ENCODE data around the gene DEAF1.
"Not testable (repeated sequence)": the region's sequence is repeated elsewhere in the genome, so short reads cannot be mapped to it uniquely, and the experiment has no call there.

DEAF1 gene

DNA sequence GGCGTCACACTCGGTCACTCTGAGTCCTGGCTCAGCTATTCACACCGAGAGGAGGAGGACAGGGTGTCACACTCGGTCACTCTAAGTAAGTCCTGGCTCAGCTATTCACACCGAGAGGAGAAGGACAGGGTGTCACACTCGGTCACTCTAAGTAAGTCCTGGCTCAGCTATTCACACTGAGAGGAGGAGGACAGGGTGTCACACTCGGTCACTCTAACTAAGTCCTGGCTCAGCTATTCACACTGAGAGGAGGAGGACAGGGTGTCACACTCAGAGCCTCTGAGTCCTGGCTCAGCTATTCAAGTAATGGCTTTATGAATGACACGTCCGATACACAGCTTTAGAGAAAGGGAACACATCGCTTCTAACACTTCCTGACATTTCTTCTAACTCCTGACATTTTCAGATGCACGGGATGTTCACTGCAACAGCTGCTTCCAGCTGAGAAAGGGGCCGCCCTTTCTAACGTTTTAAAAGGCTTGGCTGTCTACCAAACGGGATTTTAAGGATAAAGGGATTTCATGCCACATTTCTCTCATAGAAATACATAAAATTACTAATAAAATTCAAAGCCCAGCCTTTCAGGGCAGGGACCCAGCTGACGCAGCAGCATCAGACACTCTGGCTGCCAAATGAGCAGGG, 29.8 kb downstream of the DEAF1 start:
- no peaks in the 10 kb centered on the region for H3K4me1 ChIP-seq (ENCODE audit: insufficient read depth, low read length)
- H3K9ac ChIP-seq (ENCODE audit: low read depth, low read length) = no peak overlapping the region
- 97% methylated on average over 14 of the region's 15 CpGs for WGBS
- peaks cover 34% of the 10 kb centered on the region for H3K36me3 ChIP-seq (ENCODE audit: insufficient read depth, low read length)
- no peak overlapping the region for H3K4me3 ChIP-seq (ENCODE audit: low read length)
- H3K9me3 ChIP-seq (ENCODE audit: insufficient read depth, low read depth, low read length) = no peaks in the 10 kb centered on the region
- H3K27ac ChIP-seq (ENCODE audit: low read depth, low read length) = no peak overlapping the region
- H3K27me3 ChIP-seq (ENCODE audit: insufficient read depth, low read length) = no peaks in the 10 kb centered on the region

- Histone ChIP-seq H3K36me3 (ENCODE audit: insufficient read depth, low read length) (peaks cover 39% of the 10 kb centered on the region), H3K4me1 (ENCODE audit: insufficient read depth, low read length) (no peaks in the 10 kb centered on the region), H3K27me3 (ENCODE audit: insufficient read depth, low read length) (no peaks in the 10 kb centered on the region), H3K4me3 (ENCODE audit: low read length) (no peak overlapping the region), H3K9me3 (ENCODE audit: insufficient read depth, low read depth, low read length) (no peaks in the 10 kb centered on the region), H3K9ac (ENCODE audit: low read depth, low read length) (no peak overlapping the region), H3K27ac (ENCODE audit: low read depth, low read length) (no peak overlapping the region)
- 87% methylated on average over 15 of the region's 15 CpGs for WGBS
Measured at GRCh38 chr11:662689-663274, 32.2 kb downstream of the DEAF1 start.

DNA sequence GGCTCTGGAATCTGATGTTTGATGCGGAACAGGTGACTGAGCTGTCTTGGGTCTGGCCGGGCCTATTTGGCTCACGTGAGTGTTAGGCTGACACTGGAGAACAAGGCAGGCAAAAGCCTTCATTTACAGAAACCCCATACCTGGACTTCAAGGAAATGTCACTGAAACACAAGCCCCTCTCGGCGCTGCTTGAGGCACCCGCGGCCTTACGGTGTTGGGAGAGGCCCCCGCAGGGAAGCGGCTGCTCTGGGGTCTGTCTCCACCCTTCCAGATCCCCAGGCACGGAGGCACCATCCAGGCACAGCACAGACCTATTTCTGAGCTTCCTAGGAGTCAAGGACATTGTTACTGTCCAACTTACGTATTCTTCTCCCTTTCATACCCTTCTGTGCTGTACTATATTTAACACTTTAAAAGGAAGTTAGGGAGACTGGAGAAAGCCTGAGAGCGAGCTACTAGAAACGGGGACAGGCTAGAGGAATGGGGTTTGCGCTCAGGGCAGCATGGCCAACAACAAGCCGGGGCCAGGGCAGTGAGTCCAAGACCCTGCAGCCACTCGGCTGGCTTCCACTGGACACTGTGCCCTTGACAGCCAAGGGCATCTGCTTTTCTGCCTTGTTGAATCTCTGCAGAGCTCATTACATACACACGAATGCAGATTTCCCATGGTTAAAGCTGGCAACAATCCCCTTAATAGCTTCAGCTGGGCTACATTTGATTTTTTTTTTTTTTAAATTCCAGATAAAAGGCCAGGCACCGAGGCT, 34.2 kb downstream of the DEAF1 start:
- no peaks in the 10 kb centered on the region for H3K4me1 ChIP-seq (ENCODE audit: insufficient read depth, low read length)
- no peaks in the 10 kb centered on the region for H3K9me3 ChIP-seq (ENCODE audit: insufficient read depth, low read depth, low read length)
- 93% methylated on average over 19 of the region's 19 CpGs for WGBS
- no peaks in the 10 kb centered on the region for H3K27me3 ChIP-seq (ENCODE audit: insufficient read depth, low read length)
- peaks cover 32% of the 10 kb centered on the region for H3K36me3 ChIP-seq (ENCODE audit: insufficient read depth, low read length)
- no peak overlapping the region for H3K27ac ChIP-seq (ENCODE audit: low read depth, low read length)
- H3K4me3 ChIP-seq (ENCODE audit: low read length) = no peak overlapping the region
- H3K9ac ChIP-seq (ENCODE audit: low read depth, low read length) = no peak overlapping the region

- Histone ChIP-seq H3K27ac (ENCODE audit: low read depth, low read length) (no peak overlapping the region), H3K4me1 (ENCODE audit: insufficient read depth, low read length) (no peaks in the 10 kb centered on the region)
- 95% methylated on average over 19 of the region's 19 CpGs for WGBS
Measured at GRCh38 chr11:660281-660680, 34.7 kb downstream of the DEAF1 start.

GRCh38 chr11:659532-660085, 35.4 kb downstream of the DEAF1 start:
- H3K9me3 ChIP-seq (ENCODE audit: insufficient read depth, low read depth, low read length) = no peaks in the 10 kb centered on the region
- WGBS = 92% methylated on average over 16 of the region's 16 CpGs
- no peak overlapping the region for H3K27ac ChIP-seq (ENCODE audit: low read depth, low read length)
- H3K9ac ChIP-seq (ENCODE audit: low read depth, low read length) = peak overlapping the region; percentile 14; the same call in 1 of the 2 replicates
- peaks cover 27% of the 10 kb centered on the region for H3K36me3 ChIP-seq (ENCODE audit: insufficient read depth, low read length)
- no peak overlapping the region for H3K4me3 ChIP-seq (ENCODE audit: low read length)
- no peaks in the 10 kb centered on the region for H3K27me3 ChIP-seq (ENCODE audit: insufficient read depth, low read length)
- no peaks in the 10 kb centered on the region for H3K4me1 ChIP-seq (ENCODE audit: insufficient read depth, low read length)

More at GRCh38 chr11:660281-660680, 34.7 kb downstream of the DEAF1 start:
- Histone ChIP-seq H3K9ac (ENCODE audit: low read depth, low read length) (no peak overlapping the region), H3K4me3 (ENCODE audit: low read length) (no peak overlapping the region), H3K27me3 (ENCODE audit: insufficient read depth, low read length) (no peaks in the 10 kb centered on the region), H3K9me3 (ENCODE audit: insufficient read depth, low read depth, low read length) (no peaks in the 10 kb centered on the region), H3K36me3 (ENCODE audit: insufficient read depth, low read length) (peaks cover 27% of the 10 kb centered on the region)

- H3K27ac ChIP-seq (ENCODE audit: low read depth, low read length) = no peak overlapping the region
- H3K36me3 ChIP-seq (ENCODE audit: insufficient read depth, low read length) = peaks cover 26% of the 10 kb centered on the region
- no peaks in the 10 kb centered on the region for H3K9me3 ChIP-seq (ENCODE audit: insufficient read depth, low read depth, low read length)
- H3K27me3 ChIP-seq (ENCODE audit: insufficient read depth, low read length) = no peaks in the 10 kb centered on the region
- H3K9ac ChIP-seq (ENCODE audit: low read depth, low read length) = no peak overlapping the region
- H3K4me3 ChIP-seq (ENCODE audit: low read length) = no peak overlapping the region
- no peaks in the 10 kb centered on the region for H3K4me1 ChIP-seq (ENCODE audit: insufficient read depth, low read length)
- 90% methylated on average over 14 of the region's 14 CpGs for WGBS
Measured at GRCh38 chr11:657691-658126, 37.3 kb downstream of the DEAF1 start.

DNA sequence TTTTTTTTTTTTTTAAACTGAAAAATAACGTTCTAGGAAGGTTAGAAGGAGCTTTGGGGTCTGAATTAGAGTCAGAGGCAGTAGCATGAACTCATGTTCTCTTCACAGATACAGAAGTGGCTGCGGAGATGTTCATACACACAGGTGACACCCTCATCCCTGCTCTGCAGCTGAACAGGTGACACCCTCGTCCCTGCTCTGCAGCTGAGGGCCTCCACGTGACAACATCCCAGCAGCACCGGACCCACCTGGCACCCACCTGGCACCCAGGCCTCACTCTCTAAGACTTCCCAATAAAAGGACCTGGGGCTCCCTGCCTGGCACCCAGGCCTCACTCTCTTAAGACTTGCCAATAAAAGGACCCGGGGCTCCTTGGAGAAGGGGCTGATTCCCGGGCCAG, 38.2 kb downstream of the DEAF1 start:
- H3K27me3 ChIP-seq (ENCODE audit: insufficient read depth, low read length) = no peaks in the 10 kb centered on the region
- H3K27ac ChIP-seq (ENCODE audit: low read depth, low read length) = no peak overlapping the region
- H3K4me3 ChIP-seq (ENCODE audit: low read length) = no peak overlapping the region
- no peaks in the 10 kb centered on the region for H3K4me1 ChIP-seq (ENCODE audit: insufficient read depth, low read length)
- H3K9me3 ChIP-seq (ENCODE audit: insufficient read depth, low read depth, low read length) = no peaks in the 10 kb centered on the region
- H3K9ac ChIP-seq (ENCODE audit: low read depth, low read length) = no peak overlapping the region
- H3K36me3 ChIP-seq (ENCODE audit: insufficient read depth, low read length) = peaks cover 27% of the 10 kb centered on the region
- WGBS = 94% methylated on average over 7 of the region's 7 CpGs

DNA sequence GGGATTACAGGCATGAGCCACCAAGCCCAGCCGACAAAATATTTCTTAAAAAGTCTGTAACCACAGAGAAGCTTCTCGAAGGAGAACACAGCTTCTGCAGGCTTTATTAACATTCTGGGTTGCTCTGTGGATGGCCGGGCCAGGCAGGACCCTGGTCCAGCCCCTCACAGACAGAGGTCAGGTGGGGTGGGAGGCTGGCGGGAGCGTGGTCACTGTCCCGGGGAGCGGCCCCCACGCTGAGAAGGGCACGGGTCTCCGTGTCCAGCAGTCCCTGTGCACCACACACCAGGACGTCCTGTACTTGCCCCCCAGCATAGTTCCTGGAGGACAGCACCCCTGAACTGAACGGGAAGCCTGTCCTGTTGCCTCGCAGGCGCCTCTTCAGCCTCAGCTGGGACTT, 38.6 kb downstream of the DEAF1 start:
- no peaks in the 10 kb centered on the region for H3K27me3 ChIP-seq (ENCODE audit: insufficient read depth, low read length)
- no peak overlapping the region for H3K27ac ChIP-seq (ENCODE audit: low read depth, low read length)
- no peaks in the 10 kb centered on the region for H3K4me1 ChIP-seq (ENCODE audit: insufficient read depth, low read length)
- H3K4me3 ChIP-seq (ENCODE audit: low read length) = no peak overlapping the region
- H3K36me3 ChIP-seq (ENCODE audit: insufficient read depth, low read length) = peaks cover 27% of the 10 kb centered on the region
- no peaks in the 10 kb centered on the region for H3K9me3 ChIP-seq (ENCODE audit: insufficient read depth, low read depth, low read length)
- no peak overlapping the region for H3K9ac ChIP-seq (ENCODE audit: low read depth, low read length)
- WGBS = 95% methylated on average over 14 of the region's 14 CpGs

DNA sequence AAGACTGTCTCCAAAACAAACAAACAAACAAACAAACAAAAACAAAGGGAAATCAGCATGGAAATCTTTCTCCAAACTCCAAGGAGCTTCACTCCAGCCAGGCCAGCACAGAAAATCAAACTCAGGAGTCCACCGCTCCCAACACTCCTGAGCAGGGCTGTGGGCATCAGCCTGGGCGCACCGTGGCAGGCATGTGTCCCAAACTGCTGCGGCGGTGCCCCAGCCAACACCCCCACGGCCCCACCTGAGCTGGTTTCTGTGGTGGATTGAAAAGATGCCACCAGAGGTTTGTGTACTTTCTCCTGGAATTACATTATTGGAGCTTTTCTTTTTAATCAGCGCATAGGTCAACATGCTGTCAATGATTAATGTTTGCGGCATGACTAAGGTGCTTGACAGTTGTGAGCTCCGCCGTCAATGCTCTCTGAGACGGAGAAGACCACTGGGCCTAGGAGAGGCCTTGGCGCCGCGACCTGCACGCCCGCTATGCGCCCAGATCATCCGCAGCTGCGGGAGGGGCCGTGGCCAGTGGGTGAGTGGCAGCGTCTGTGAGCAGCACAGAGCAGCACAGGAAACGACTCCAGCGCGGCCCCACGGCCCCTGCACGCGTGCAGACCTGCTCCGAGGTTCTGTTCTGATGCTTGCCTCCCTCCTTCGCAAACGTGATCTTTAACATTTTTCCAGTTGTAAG, 39.8 kb downstream of the DEAF1 start:
- no peak overlapping the region for H3K9ac ChIP-seq (ENCODE audit: low read depth, low read length)

GRCh38 chr11:654444-654843, 40.6 kb downstream of the DEAF1 start:
- H3K4me3 ChIP-seq (ENCODE audit: low read length); H3K4me1 ChIP-seq (ENCODE audit: insufficient read depth, low read length); H3K27me3 ChIP-seq (ENCODE audit: insufficient read depth, low read length); H3K9ac ChIP-seq (ENCODE audit: low read depth, low read length); H3K27ac ChIP-seq (ENCODE audit: low read depth, low read length); H3K9me3 ChIP-seq (ENCODE audit: insufficient read depth, low read depth, low read length): not testable (repeated sequence)
- peaks cover 37% of the 10 kb centered on the region for H3K36me3 ChIP-seq (ENCODE audit: insufficient read depth, low read length)
- WGBS = 91% methylated on average over 12 of the region's 12 CpGs

More for the DNA sequence above, 39.8 kb downstream of the DEAF1 start:
- H3K4me1 ChIP-seq (ENCODE audit: insufficient read depth, low read length) = no peaks in the 10 kb centered on the region
- H3K4me3 ChIP-seq (ENCODE audit: low read length) = no peak overlapping the region
- H3K36me3 ChIP-seq (ENCODE audit: insufficient read depth, low read length) = peaks cover 35% of the 10 kb centered on the region
- H3K27ac ChIP-seq (ENCODE audit: low read depth, low read length) = no peak overlapping the region
- no peaks in the 10 kb centered on the region for H3K27me3 ChIP-seq (ENCODE audit: insufficient read depth, low read length)
- 95% methylated on average over 30 of the region's 30 CpGs for WGBS
- H3K9me3 ChIP-seq (ENCODE audit: insufficient read depth, low read depth, low read length) = no peaks in the 10 kb centered on the region

- Histone ChIP-seq H3K4me3 (ENCODE audit: low read length) (no peak overlapping the region), H3K9me3 (ENCODE audit: insufficient read depth, low read depth, low read length) (no peaks in the 10 kb centered on the region), H3K27me3 (ENCODE audit: insufficient read depth, low read length) (no peaks in the 10 kb centered on the region), H3K27ac (ENCODE audit: low read depth, low read length) (no peak overlapping the region), H3K4me1 (ENCODE audit: insufficient read depth, low read length) (no peaks in the 10 kb centered on the region), H3K36me3 (ENCODE audit: insufficient read depth, low read length) (peaks cover 31% of the 10 kb centered on the region), H3K9ac (ENCODE audit: low read depth, low read length) (no peak overlapping the region)
- 90% methylated on average over 15 of the region's 15 CpGs for WGBS
Measured at GRCh38 chr11:653837-654236, 41.2 kb downstream of the DEAF1 start.
